ENCODE measurements around the gene PAPPA2.
"Not testable (repeated sequence)": the region's sequence is repeated elsewhere in the genome, so short reads cannot be mapped to it uniquely, and the experiment has no call there.

The PAPPA2 gene

DNA sequence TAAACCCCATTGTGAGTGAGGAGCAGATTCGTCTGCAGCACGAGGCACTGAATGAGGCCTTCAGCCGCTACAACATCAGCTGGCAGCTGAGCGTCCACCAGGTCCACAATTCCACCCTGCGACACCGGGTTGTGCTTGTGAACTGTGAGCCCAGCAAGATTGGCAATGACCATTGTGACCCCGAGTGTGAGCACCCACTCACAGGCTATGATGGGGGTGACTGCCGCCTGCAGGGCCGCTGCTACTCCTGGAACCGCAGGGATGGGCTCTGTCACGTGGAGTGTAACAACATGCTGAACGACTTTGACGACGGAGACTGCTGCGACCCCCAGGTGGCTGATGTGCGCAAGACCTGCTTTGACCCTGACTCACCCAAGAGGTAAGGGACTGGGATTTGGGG, 132.2 kb downstream of the PAPPA2 start:
- no peak overlapping the region for H3K27ac ChIP-seq
- no peak for DNase-seq (ENCODE audit: low read depth, low spot score)

DNA sequence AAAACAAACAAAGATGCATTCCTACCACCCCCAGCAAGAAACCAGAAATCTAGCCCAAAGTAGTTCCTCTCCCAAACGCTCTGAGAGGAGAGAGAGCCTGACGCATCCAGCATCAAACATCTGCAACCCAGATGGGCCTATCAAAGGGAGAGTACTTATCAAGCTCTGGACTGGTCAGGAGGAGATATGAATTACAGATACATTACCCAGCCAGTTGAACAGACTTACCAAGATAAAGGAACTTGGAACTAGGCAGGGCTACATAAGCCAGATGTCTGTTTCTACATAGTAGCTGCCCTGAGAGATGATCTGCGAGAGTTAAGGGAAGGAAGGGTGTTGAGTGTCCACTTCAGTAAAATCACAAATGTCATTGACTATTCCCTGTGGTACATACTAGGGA, 138.4 kb downstream of the PAPPA2 start:
- no peak for DNase-seq (ENCODE audit: low read depth, low spot score)
- H3K27ac ChIP-seq, result no peak overlapping the region

GRCh38 chr1:176602388-176603004, 139.5 kb downstream of the PAPPA2 start:
- no peak for DNase-seq (ENCODE audit: low read depth, low spot score)

GRCh38 chr1:176603696-176604095, 140.7 kb downstream of the PAPPA2 start:
- no peak overlapping the region for H3K27ac ChIP-seq
- DNase-seq (ENCODE audit: low read depth, low spot score), result no peak

More at GRCh38 chr1:176602388-176603004, 139.5 kb downstream of the PAPPA2 start:
- H3K27ac ChIP-seq, result no peak overlapping the region

DNA sequence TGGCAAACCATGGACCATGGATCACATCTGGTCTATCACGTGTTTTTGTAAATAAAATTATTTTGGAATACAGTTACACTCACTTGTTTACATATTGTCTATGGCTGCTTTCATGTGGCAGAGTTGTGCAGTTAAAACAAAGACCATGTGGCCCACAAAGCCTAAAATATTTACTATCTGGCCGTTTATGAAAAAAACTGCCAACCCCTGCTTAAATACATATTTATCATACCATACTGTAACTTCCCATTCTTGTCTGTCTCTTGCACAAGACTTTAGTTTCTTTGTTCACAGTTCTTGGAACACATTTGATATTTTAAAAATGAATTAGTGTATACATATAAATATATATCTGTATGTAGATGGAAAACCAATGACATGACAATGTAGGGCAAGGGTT, 141.5 kb downstream of the PAPPA2 start:
- DNase-seq (ENCODE audit: low read depth, low spot score), result no peak
- no peak overlapping the region for H3K27ac ChIP-seq

- no peak overlapping the region for H3K27ac ChIP-seq
- no peak for DNase-seq (ENCODE audit: low read depth, low spot score)
Observed at GRCh38 chr1:176605176-176605575, 142.2 kb downstream of the PAPPA2 start.

- H3K27ac ChIP-seq, result no peak overlapping the region
- no peak for DNase-seq (ENCODE audit: low read depth, low spot score)
Observed at GRCh38 chr1:176609556-176610408, 146.8 kb downstream of the PAPPA2 start.

DNA sequence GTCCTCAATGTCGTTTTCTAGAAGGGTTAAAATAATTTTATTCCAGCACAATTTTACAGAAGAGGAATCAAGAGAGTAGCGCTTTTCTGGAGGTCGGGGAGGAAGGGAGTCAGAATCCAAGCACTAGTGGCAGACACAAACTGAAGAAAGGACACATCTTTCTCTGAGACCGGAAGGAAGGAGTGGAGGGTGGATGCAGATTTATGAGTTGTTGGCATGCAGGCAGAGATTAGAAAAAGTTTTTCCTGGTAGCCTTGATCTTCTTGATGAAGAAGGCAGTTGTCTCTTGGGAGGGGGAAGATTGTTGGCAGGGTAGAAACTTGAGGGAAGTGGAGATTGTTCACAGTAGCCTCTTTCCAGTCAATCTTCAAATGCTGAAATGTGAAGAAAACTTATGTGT, 149.8 kb downstream of the PAPPA2 start:
- no peak overlapping the region for H3K27ac ChIP-seq
- no peak for DNase-seq (ENCODE audit: low read depth, low spot score)

DNA sequence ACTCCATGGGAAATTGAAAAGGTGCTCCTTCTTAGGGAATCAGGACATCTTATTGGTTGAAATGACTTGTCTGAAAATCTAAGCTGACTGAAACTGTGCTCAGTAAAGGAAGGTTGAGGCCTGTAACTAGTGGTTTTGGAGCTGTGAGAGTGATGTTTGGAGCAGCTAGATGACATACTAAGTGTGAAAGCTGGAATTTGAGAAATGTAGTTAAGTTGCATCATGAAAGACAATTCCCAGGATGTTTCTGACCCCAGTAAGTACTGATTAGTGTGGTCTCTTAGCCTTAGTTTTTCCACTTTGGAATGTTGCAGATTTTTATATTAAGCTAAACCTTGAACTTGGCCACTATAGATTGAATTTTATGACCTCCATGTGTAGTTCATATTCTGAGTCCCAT, 154.9 kb downstream of the PAPPA2 start:
- DNase-seq (ENCODE audit: low read depth, low spot score), result no peak
- H3K27ac ChIP-seq, result no peak overlapping the region

GRCh38 chr1:176619261-176619660, 156.3 kb downstream of the PAPPA2 start:
- H3K27ac ChIP-seq, result no peak overlapping the region
- no peak for DNase-seq (ENCODE audit: low read depth, low spot score)

DNA sequence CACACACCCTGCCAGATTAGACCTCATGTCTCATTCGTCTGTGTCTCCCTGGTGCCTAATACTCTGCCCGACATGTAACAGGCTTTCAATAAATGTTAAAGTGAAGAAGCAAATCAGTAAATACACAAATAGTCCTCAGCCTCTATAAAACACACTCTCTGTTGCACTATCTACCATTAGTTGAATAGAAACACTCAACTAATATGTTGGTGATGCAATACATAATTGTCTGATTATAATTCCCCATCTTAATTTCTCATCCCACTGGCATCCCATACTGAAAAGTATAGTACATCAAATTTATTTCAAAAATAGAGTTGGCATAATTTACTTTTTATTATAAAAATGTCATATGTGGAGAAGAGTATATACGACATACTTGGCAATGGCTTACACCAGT, 162.4 kb downstream of the PAPPA2 start:
- no peak overlapping the region for H3K27ac ChIP-seq

GRCh38 chr1:176626572-176627061, 163.6 kb downstream of the PAPPA2 start:
- H3K27ac ChIP-seq, result no peak overlapping the region
- DNase-seq (ENCODE audit: low read depth, low spot score), result no peak

More for the DNA sequence above, 162.4 kb downstream of the PAPPA2 start:
- DNase-seq (ENCODE audit: low read depth, low spot score), result no peak

DNA sequence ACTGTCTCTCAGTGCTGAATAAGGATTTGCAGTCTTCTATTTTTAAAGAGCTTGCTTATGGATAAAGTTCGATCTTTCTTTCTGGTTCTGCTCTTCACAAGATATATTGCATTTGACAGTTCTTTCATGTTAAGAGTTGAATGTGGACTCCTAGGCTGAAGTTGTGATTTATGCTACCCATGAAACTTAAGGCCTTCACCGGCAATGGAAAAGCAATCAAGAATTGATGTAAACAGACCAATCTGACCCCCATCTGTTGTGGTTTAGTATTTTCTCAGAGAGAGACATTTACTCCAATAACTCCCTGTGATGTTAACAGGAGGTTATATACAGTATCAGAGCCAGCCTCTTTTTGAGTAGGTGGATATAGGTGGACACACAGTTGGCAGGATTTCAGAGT, 165.8 kb downstream of the PAPPA2 start:
- no peak overlapping the region for H3K27ac ChIP-seq
- DNase-seq (ENCODE audit: low read depth, low spot score), result no peak

GRCh38 chr1:176634733-176635132, 171.8 kb downstream of the PAPPA2 start:
- not testable (repeated sequence) for DNase-seq (ENCODE audit: low read depth, low spot score); H3K27ac ChIP-seq

- no peak for DNase-seq (ENCODE audit: low read depth, low spot score)
- no peak overlapping the region for H3K27ac ChIP-seq
Observed at GRCh38 chr1:176638713-176639526, 175.9 kb downstream of the PAPPA2 start.

DNA sequence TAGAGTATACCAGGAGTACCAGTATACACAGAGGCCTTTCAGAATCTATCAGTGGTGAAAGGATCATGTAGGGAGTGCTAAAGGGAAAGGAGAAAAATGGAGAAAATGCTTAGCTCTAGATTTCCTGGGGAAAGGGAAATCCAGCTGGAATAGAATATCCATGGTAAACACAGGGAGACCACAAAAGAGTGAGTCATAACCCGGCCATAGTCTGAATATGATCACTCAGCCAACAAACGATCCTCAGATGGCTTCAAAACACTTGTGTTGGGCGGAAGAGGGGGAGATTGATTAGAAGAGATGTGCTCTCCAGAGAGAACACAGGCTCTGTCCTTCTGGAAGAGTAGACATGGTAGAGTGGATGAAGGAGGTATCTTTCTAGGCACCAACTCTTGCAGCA, 180.6 kb downstream of the PAPPA2 start:
- H3K27ac ChIP-seq, result no peak overlapping the region
- no peak for DNase-seq (ENCODE audit: low read depth, low spot score)

DNA sequence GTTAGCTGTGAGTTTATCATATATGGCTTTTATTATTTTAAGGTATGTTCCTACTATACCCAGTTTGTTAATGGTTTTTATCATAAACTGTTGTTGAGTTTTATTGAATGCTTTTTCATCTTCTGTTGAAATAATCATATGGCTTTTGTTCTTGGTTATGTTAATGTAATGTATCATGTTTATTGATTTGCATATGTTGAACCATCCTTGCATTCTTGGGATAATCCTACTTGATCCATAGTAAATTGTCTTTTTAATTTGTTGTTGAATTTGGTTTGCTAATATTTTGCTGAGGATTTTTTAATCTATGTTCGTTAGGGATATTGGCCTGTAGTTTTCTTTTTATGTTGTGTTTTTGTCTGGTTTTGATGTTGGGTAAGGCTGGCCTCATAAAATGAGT, 185.6 kb downstream of the PAPPA2 start:
- no peak for DNase-seq (ENCODE audit: low read depth, low spot score)
- no peak overlapping the region for H3K27ac ChIP-seq

GRCh38 chr1:176656257-176656995, 193.5 kb downstream of the PAPPA2 start:
- H3K27ac ChIP-seq, result no peak overlapping the region
- no peak for DNase-seq (ENCODE audit: low read depth, low spot score)

GRCh38 chr1:176669782-176670181, 206.8 kb downstream of the PAPPA2 start:
- no peak for DNase-seq (ENCODE audit: low read depth, low spot score)
- H3K27ac ChIP-seq, result no peak overlapping the region

DNA sequence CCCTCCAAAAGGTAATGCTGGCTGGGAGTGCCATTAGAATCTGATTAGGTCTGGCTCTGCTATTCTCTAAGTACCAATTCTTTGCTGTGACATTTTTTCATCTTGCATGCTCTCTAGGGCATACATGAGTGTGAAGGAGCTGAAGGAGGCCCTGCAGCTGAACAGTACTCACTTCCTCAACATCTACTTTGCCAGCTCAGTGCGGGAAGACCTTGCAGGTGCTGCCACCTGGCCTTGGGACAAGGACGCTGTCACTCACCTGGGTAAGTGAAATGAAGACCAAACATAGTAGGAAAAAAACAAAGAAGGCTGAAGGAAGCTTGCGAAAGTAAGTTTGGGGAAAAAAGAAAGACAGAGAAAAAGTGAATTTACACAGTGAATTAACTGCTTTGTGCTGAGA, 207.9 kb downstream of the PAPPA2 start:
- no peak overlapping the region for H3K27ac ChIP-seq
- DNase-seq (ENCODE audit: low read depth, low spot score), result no peak

Data from epithelial cell of prostate (primary cell).